Measurements from ENCODE around the gene PEX11G. TPM values are rescaled to one million over a fixed set of nuclear protein-coding genes. Genes with fewer than 3 reads are reported as not detected.
A peak's percentile ranks its signal among the peaks of the same experiment; 100 is the strongest.

The PEX11G gene
- total and polyA plus RNA-seq, 9 of the 15 experiments (the other 6 are each of a cell fraction or from before 2014, with no cell fraction given) = 0.07 to 3.2 (median 0.70) TPM; not detected in 1

GRCh38 chr19:7488736-7489353 is at the start of gene PEX11G (continued):
- TF ChIP-seq RNF219 (CRISPR knock-in tag; IDR thresholded peaks at IDR 0.05) (no peak), C11orf30 (IDR thresholded peaks at IDR 0.05; ENCODE audit: low read depth) (peak; percentile 59), PATZ1 (CRISPR knock-in tag; IDR thresholded peaks at IDR 0.05; ENCODE audit: borderline replicate concordance) (no peak), ZNF780A (CRISPR knock-in tag; IDR thresholded peaks at IDR 0.05) (no peak), ESRRB (CRISPR knock-in tag; IDR thresholded peaks at IDR 0.05; ENCODE audit: borderline replicate concordance) (no peak), ILF3 (IDR thresholded peaks at IDR 0.05; ENCODE audit: borderline replicate concordance) (no peak), E2F3 (CRISPR knock-in tag; IDR thresholded peaks at IDR 0.05) (no peak), MTF1 (CRISPR knock-in tag; IDR thresholded peaks at IDR 0.05; ENCODE audit: borderline replicate concordance) (no peak), ZNF785 (CRISPR knock-in tag; IDR thresholded peaks at IDR 0.05) (no peak), CSDE1 (IDR thresholded peaks at IDR 0.05) (peak in 1 of 2 experiments; percentile 88; a peak in 2 of 4 replicates), TEAD1 (CRISPR knock-in tag; IDR thresholded peaks at IDR 0.05) (no peak; a peak in 1 of 4 replicates), ZKSCAN1 (IDR thresholded peaks at IDR 0.05; ENCODE audit: low read depth, low read length) (no peak), BACH1 (tag; IDR thresholded peaks at IDR 0.05) (no peak), PCBP1 (IDR thresholded peaks at IDR 0.05; ENCODE audit: low read depth, low read length, poor library complexity, severe bottlenecking) (no peak), SREBF1 (IDR thresholded peaks at IDR 0.05; ENCODE audit: borderline replicate concordance, low read depth, low read length) (no peak), ZBTB49 (CRISPR knock-in tag; IDR thresholded peaks at IDR 0.05; ENCODE audit: borderline replicate concordance) (no peak), SIRT6 (IDR thresholded peaks at IDR 0.05; ENCODE audit: low read depth, low read length) (no peak), HDGF (IDR thresholded peaks at IDR 0.05) (no peak), NCOR1 (IDR thresholded peaks at IDR 0.05) (no peak), NR2C1 (IDR thresholded peaks at IDR 0.05) (no peak), NR2C1 (tag; IDR thresholded peaks at IDR 0.05) (no peak), IFI16 (CRISPR knock-in tag; IDR thresholded peaks at IDR 0.05) (no peak), WHSC1 (IDR thresholded peaks at IDR 0.05; ENCODE audit: low read length) (no peak), ZNF644 (tag; IDR thresholded peaks at IDR 0.05; ENCODE audit: low read depth) (no peak)

All from K562 (cell line).